Esophagus muscularis mucosa (tissue), 4 donors: ENCODE results near the gene ENPP6. TPM values are rescaled to one million over a fixed set of nuclear protein-coding genes. Genes with fewer than 3 reads are reported as not detected.

ENCODE experiments used
- DNase-seq: peaks from one replicate; pipeline ENCODE4 v3.0.0-alpha.2; 2017; ENCODE audit errors: extremely low spot score
- H3K27ac ChIP-seq, 4 donors: fragments of 200-600 bp; sonication (generic); replicated peaks in 1 of 4; 1 replicate in 3 of 4; 2 replicates in 1 of 4; pipeline ENCODE4 v1.5.1; 2016 to 2019; ENCODE audit warnings: mild to moderate bottlenecking in 1 of 4
- H3K27me3 ChIP-seq, 4 donors: fragments of 200-600 bp; sonication (generic); one replicate each; pipeline versions ENCODE4 v1.5.1 to v1.6.0; 2016 to 2019
- H3K36me3 ChIP-seq, 4 donors: fragments of 200-600 bp; sonication (generic); one replicate each; pipeline ENCODE4 v1.5.1; 2016 to 2019
- H3K4me1 ChIP-seq, 4 donors: fragments of 200-600 bp; sonication (generic); one replicate each; pipeline ENCODE4 v1.5.1; 2016 to 2019
- H3K4me3 ChIP-seq, 4 donors: fragments of 200-600 bp; sonication (generic); 1 replicate in 2 of 4; 2 replicates in 2 of 4; pipeline ENCODE4 v1.5.1; 2016 to 2019; ENCODE audit warnings: mild to moderate bottlenecking in 4 of 4, moderate library complexity in 1 of 4
- H3K9me3 ChIP-seq, 4 donors: fragments of 200-600 bp; sonication (generic); 1 replicate in 3 of 4; 2 replicates in 1 of 4; pipeline ENCODE4 v1.5.1; 2016 to 2019
- CTCF ChIP-seq, 3 experiments: fragments of 200-600 bp in 2 of 3; fragments of 450-650 bp in 1 of 3; sonication (generic) in 2 of 3; IDR thresholded peaks; one replicate each; pipeline ENCODE4 v1.5.1; 2017 to 2019; ENCODE audit warnings: antibody characterized with exemption in 3 of 3, mild to moderate bottlenecking in 2 of 3, moderate library complexity in 1 of 3
- EP300 ChIP-seq: sonication (generic); formaldehyde crosslinking; IDR thresholded peaks from one replicate; pipeline ENCODE4 v1.6.1; 2017; ENCODE audit warnings: antibody characterized with exemption
- POLR2A ChIP-seq: fragments of 450-650 bp; IDR thresholded peaks from one replicate; pipeline ENCODE4 v1.6.1; 2017; ENCODE audit warnings: antibody characterized with exemption, moderate library complexity, mild to moderate bottlenecking, low read depth
- POLR2AphosphoS5 ChIP-seq, 2 donors: sonication (generic); formaldehyde crosslinking; IDR thresholded peaks; one replicate each; pipeline ENCODE4 v1.6.1; 2017; ENCODE audit warnings: antibody characterized with exemption in 2 of 2
- WGBS: methylation state at CpG from one replicate; pipeline ENCODE4 v1.1.5; 2018; 5-methylcytosine and 5-hydroxymethylcytosine counted together
- intact Hi-C: fragments of 100-400 bp; cut with DNase I; formaldehyde crosslinking; loops from one replicate; pipeline ENCODE4 v1.15.1; 2023
- total RNA-seq, 4 donors: library from RNA; depleted of rRNA; stranded (reverse); fragments of >200 nt; gene quantifications; one replicate each; pipeline versions ENCODE4 v1.1.0 to v1.2.1, GENCODE V29; 2016

The ENPP6 gene
- total RNA-seq, 4 donors from 2014 or later: 0.42 to 1.1 (median 0.92) TPM

DNA sequence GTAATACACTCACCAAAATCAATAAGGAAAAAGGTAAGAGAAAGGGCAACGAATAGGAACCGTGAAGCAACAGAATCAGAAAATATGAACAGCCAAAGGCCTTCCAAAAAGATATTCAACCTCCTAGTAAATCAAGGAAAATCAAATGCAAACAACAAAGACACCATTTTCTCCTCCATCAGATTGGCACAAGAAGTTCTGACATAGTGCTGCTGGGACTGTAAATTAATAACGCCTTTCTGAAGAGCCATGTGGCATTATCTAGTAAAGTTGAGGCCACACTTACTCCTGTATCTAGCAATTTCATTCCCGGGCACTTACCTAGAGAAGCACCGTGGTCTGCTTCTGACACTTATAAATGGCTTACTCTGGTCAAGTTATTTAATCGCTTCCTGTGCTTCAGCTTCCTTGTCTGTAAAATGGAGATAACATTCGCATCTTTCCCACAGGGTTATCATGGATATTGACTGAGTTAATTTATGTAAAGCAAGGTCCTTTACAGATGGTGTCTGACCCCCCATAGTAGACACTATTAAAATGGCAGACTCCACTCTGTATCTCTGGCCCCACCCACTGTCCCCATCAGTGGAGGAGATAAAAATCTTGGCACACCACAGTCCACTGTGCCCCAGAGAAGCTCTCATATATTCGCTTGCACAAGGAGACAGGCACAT is 20.5 kb upstream of the ENPP6 start:
- Histone ChIP-seq H3K36me3 (no peaks in the 10 kb centered on the region), H3K27me3 (peaks cover 0 to 8% (median 0%) of the 10 kb centered on the region in 4 donors), H3K9me3 (no peaks in the 10 kb centered on the region), H3K4me1 (no peaks in the 10 kb centered on the region), H3K4me3 (no peak overlapping the region), H3K27ac (no peak overlapping the region)
- intact Hi-C loops: no loop called here
- TF ChIP-seq EP300 (no peak), POLR2AphosphoS5 (IDR thresholded peaks at IDR 0.05) (no peak), POLR2A (no peak), CTCF (IDR thresholded peaks at IDR 0.05) (no peak)
- WGBS: 78% methylated on average over 8 of the region's 8 CpGs
- peak; percentile 47 for DNase-seq

GRCh38 chr4:184237612-184238011 is 19.9 kb upstream of the ENPP6 start:
- no peaks in the 10 kb centered on the region for H3K4me1 ChIP-seq
- H3K27ac ChIP-seq: no peak overlapping the region
- WGBS: 38% methylated on average over 2 of the region's 2 CpGs
- H3K4me3 ChIP-seq: no peak overlapping the region
- DNase-seq: no peak
- H3K9me3 ChIP-seq: no peaks in the 10 kb centered on the region
- peaks cover 0 to 8% (median 0%) of the 10 kb centered on the region in 4 donors for H3K27me3 ChIP-seq
- intact Hi-C loops: no loop called here
- no peaks in the 10 kb centered on the region for H3K36me3 ChIP-seq
- TF ChIP-seq CTCF (IDR thresholded peaks at IDR 0.05): no peak
- TF ChIP-seq EP300: no peak
- no peak for TF ChIP-seq POLR2A
- TF ChIP-seq POLR2AphosphoS5 (IDR thresholded peaks at IDR 0.05): no peak

DNA sequence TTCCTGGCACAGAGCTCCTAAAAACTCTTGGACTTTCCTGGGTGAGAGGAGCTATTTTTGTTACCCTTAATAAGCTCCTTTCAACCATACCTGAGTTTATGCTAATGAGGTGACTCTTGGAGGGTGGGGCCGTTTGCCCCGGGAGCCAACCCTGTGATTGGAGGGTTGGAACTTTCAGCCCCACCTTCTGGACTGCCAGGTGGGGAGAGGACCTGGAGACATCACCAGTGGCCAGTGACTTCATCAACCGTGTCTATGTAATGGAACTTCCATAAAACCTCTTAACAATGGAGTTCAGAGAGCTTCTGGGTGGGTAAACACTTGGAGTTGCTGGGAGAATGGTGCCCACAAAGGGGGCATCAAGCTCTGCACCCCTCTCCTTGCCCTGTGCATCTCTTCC is 17.9 kb upstream of the ENPP6 start:
- WGBS: 76% methylated on average over 3 of the region's 3 CpGs
- Histone ChIP-seq H3K36me3 (no peaks in the 10 kb centered on the region), H3K9me3 (no peaks in the 10 kb centered on the region), H3K4me3 (no peak overlapping the region), H3K4me1 (no peaks in the 10 kb centered on the region), H3K27ac (no peak overlapping the region), H3K27me3 (peaks cover 0 to 8% (median 0%) of the 10 kb centered on the region in 4 donors)
- TF ChIP-seq POLR2A (no peak), EP300 (no peak), POLR2AphosphoS5 (IDR thresholded peaks at IDR 0.05) (no peak), CTCF (IDR thresholded peaks at IDR 0.05) (no peak)
- intact Hi-C loops: no loop called here
- peak; percentile 85 for DNase-seq

- TF ChIP-seq POLR2A (no peak), POLR2AphosphoS5 (IDR thresholded peaks at IDR 0.05) (no peak), EP300 (no peak), CTCF (IDR thresholded peaks at IDR 0.05) (no peak)
- H3K9me3 ChIP-seq: no peaks in the 10 kb centered on the region
- intact Hi-C loops: no loop called here
- no peak overlapping the region for H3K27ac ChIP-seq
- H3K4me1 ChIP-seq: no peaks in the 10 kb centered on the region
- H3K27me3 ChIP-seq: peaks cover 0 to 13% (median 0%) of the 10 kb centered on the region in 4 donors
- DNase-seq: peak; percentile 14
- no peak overlapping the region for H3K4me3 ChIP-seq
- no peaks in the 10 kb centered on the region for H3K36me3 ChIP-seq
- 76% methylated on average over 4 of the region's 4 CpGs for WGBS
These were observed 16.5 kb upstream of the ENPP6 start for GRCh38 chr4:184234155-184234554.

GRCh38 chr4:184232975-184233374 is 15.3 kb upstream of the ENPP6 start:
- 68% methylated on average over 4 of the region's 4 CpGs for WGBS
- no peaks in the 10 kb centered on the region for H3K9me3 ChIP-seq
- no peaks in the 10 kb centered on the region for H3K36me3 ChIP-seq
- intact Hi-C loops: no loop called here
- H3K27me3 ChIP-seq: peaks cover 0 to 17% (median 0%) of the 10 kb centered on the region in 4 donors
- DNase-seq: peak; percentile 17
- no peak overlapping the region for H3K4me3 ChIP-seq
- no peaks in the 10 kb centered on the region for H3K4me1 ChIP-seq
- TF ChIP-seq CTCF (IDR thresholded peaks at IDR 0.05) (no peak), POLR2A (no peak)
- no peak overlapping the region for H3K27ac ChIP-seq
